A673 (cell line): ENCODE measurements around the gene PRKAG2.

Experiments used
- CTCF ChIP-seq: fragments of 300-800, 200-600 bp; sonication (generic); conservative IDR thresholded peaks from 2 replicates; pipeline ENCODE4 v1.5.1; 2017; ENCODE audit warnings: low read depth, mild to moderate bottlenecking, antibody characterized with exemption, low read length, moderate library complexity, mixed read lengths
- EZH2 ChIP-seq: fragments of 200-600 bp; sonication (generic); IDR thresholded peaks from 2 replicates; pipeline ENCODE4 v1.6.1; 2017; ENCODE audit warnings: borderline replicate concordance, low read depth, mild to moderate bottlenecking, mixed read lengths, antibody characterized with exemption, low read length; ENCODE audit not compliant: poor library complexity, severe bottlenecking

DNA sequence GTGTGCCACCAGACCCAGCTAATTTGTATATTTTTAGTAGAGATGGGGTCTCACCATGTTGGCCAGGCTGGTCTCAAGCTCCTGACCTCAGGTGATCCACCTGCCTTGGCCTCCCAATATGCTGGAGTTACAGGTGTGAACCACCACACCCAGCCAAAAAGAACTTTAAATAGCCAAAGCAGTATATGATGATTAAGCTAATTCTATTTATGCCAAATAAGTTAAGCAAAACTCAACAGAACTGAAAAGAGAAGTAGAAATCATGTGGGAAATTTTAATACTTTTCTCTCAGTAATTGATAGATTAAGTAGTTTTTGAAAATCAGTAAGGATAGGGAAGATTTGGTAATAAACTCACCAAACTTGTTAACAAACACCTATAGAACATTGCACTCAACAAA is 332.7 kb downstream of the PRKAG2 start:
- no peak for TF ChIP-seq CTCF
- no peak for TF ChIP-seq EZH2
